ENCODE results near the gene HSD17B14.
"Not testable (repeated sequence)": the region's sequence is repeated elsewhere in the genome, so short reads cannot be mapped to it uniquely, and the experiment has no call there.

HSD17B14 gene

GRCh38 chr19:48877855-48878195 is 41.5 kb upstream of the HSD17B14 start:
- TF ChIP-seq CTCF (IDR thresholded peaks at IDR 0.05; ENCODE audit: low read depth, low read length, missing control alignments) = no peak
- H3K4me3 ChIP-seq (ENCODE audit: low read depth, low read length) = no peak overlapping the region
- DNase-seq (ENCODE audit: low read depth) = no peak

GRCh38 chr19:48876043-48876981 is 40.0 kb upstream of the HSD17B14 start:
- DNase-seq (ENCODE audit: low read depth) = peak; percentile 77

GRCh38 chr19:48874303-48875135 is 38.2 kb upstream of the HSD17B14 start:
- H3K4me3 ChIP-seq (ENCODE audit: low read depth, low read length) = peak overlapping the region; percentile 75
- no peak for DNase-seq (ENCODE audit: low read depth)
- no peak for TF ChIP-seq CTCF (IDR thresholded peaks at IDR 0.05; ENCODE audit: low read depth, low read length, missing control alignments)

More at GRCh38 chr19:48876043-48876981, 40.0 kb upstream of the HSD17B14 start:
- H3K4me3 ChIP-seq (ENCODE audit: low read depth, low read length) = peak overlapping the region; percentile 75

GRCh38 chr19:48873476-48874302 is 37.4 kb upstream of the HSD17B14 start:
- peak overlapping the region; percentile 75 for H3K4me3 ChIP-seq (ENCODE audit: low read depth, low read length)
- no peak for DNase-seq (ENCODE audit: low read depth)
- no peak for TF ChIP-seq CTCF (IDR thresholded peaks at IDR 0.05; ENCODE audit: low read depth, low read length, missing control alignments)

- DNase-seq (ENCODE audit: low read depth) = no peak
- peak overlapping the region; percentile 75 for H3K4me3 ChIP-seq (ENCODE audit: low read depth, low read length)
- no peak for TF ChIP-seq CTCF (IDR thresholded peaks at IDR 0.05; ENCODE audit: low read depth, low read length, missing control alignments)
These were observed 36.7 kb upstream of the HSD17B14 start for GRCh38 chr19:48872884-48873475.

GRCh38 chr19:48872182-48872883 is 36.0 kb upstream of the HSD17B14 start, which contains the start of gene PPP1R15A:
Gene PPP1R15A (plus strand): TSS chr19:48872421. CDS start chr19:48873234, 813 bp downstream.
- TF ChIP-seq CTCF (IDR thresholded peaks at IDR 0.05; ENCODE audit: low read depth, low read length, missing control alignments) = no peak
- peak within 1 kb of the TSS; percentile 75 for H3K4me3 ChIP-seq (ENCODE audit: low read depth, low read length)
- peak; percentile 93 for DNase-seq (ENCODE audit: low read depth)

GRCh38 chr19:48871471-48872181 is 35.3 kb upstream of the HSD17B14 start:
- DNase-seq (ENCODE audit: low read depth); H3K4me3 ChIP-seq (ENCODE audit: low read depth, low read length): not testable (repeated sequence)
